Right lobe of liver (tissue), 6 donors: Measurements from ENCODE around the gene TC2N. TPM values are rescaled to one million over a fixed set of nuclear protein-coding genes. Genes with fewer than 3 reads are reported as not detected.

ENCODE experiments used
- ATAC-seq, 4 donors: fragments of 200-7000 bp; cut with Tn5 transposase; one replicate each; pipeline ENCODE4 v1.9.1; 2020; ENCODE audit warnings: mild to moderate bottlenecking in 4 of 4, moderate library complexity in 4 of 4
- DNase-seq, 3 donors: peaks; one replicate each; pipeline ENCODE4 v3.0.0-alpha.2; 2020
- H3K27ac ChIP-seq, 3 donors: fragments of 200-600 bp; one replicate each; pipeline ENCODE4 v1.8.0; 2022
- H3K27me3 ChIP-seq, 2 donors: fragments of 200-600 bp; one replicate each; pipeline ENCODE4 v1.8.0; 2022
- H3K36me3 ChIP-seq, 4 donors: fragments of 200-600 bp; sonication (generic) in 1 of 4; one replicate each; pipeline versions ENCODE4 v1.5.1 to v1.8.0; 2017 to 2022; ENCODE audit warnings: control low read depth in 1 of 4
- H3K4me1 ChIP-seq, 4 donors: fragments of 200-600 bp; sonication (generic) in 1 of 4; one replicate each; pipeline versions ENCODE4 v1.5.1 to v1.8.0; 2017 to 2022; ENCODE audit warnings: control low read depth in 1 of 4
- H3K4me3 ChIP-seq, 3 donors: fragments of 200-600 bp; one replicate each; pipeline ENCODE4 v1.8.0; 2022
- H3K9me3 ChIP-seq, 4 donors: fragments of 200-600 bp; sonication (generic) in 1 of 4; one replicate each; pipeline versions ENCODE4 v1.5.1 to v1.8.0; 2017 to 2022; ENCODE audit warnings: control low read depth in 1 of 4
- CTCF ChIP-seq, 4 donors: fragments of 200-600 bp in 3 of 4; fragments of 450-650 bp in 1 of 4; IDR thresholded peaks; one replicate each; pipeline versions ENCODE4 v1.5.1 to v1.8.0; 2016 to 2022; ENCODE audit warnings: antibody characterized with exemption in 4 of 4, mild to moderate bottlenecking in 2 of 4
- POLR2A ChIP-seq: fragments of 450-650 bp; IDR thresholded peaks from one replicate; pipeline ENCODE4 v1.6.1; 2017; ENCODE audit warnings: antibody characterized with exemption, mild to moderate bottlenecking
- WGBS: methylation state at CpG from one replicate; pipeline ENCODE4 v1.1.6; 2018; ENCODE audit warnings: low coverage, low lambda C conversion rate; ENCODE audit not compliant: insufficient coverage; ENCODE audit errors: missing lambda C conversion rate; 5-methylcytosine and 5-hydroxymethylcytosine counted together
- intact Hi-C, 2 donors: fragments of 100-400 bp; cut with DNase I; formaldehyde crosslinking; loops; one replicate each; pipeline versions ENCODE4 v1.11.2 to v1.14.1; 2022
- total RNA-seq, 6 experiments: library from RNA; depleted of rRNA in 2 of 6; stranded (reverse); fragments of >200 nt in 2 of 6; fragmentation: NEBNext Ultra II Directional in 3 of 6; extraction: Animal tissue kit (Norgen Biotek cat#: 25700) in 3 of 6; gene quantifications; one replicate each; pipeline versions ENCODE4 v1.1.0 to v1.2.4, GENCODE V29; 2016 to 2023
- donor health status: DM: no; HTN: yes; CAD: no.
- donor health status: DM: no; HTN: no; CAD: no.
- donor health status: DM: no; HTN: no; CAD: no.
- donor health status: DM: no; HTN: yes; CAD: no.
- donor health status: DM: no; HTN: yes; CAD: no.

Gene TC2N
- total RNA-seq, 6 experiments from 2014 or later = 1.0 to 6.5 (median 4.3) TPM

- Histone ChIP-seq H3K36me3 (no peaks in the 10 kb centered on the region), H3K9me3 (no peaks in the 10 kb centered on the region), H3K4me3 (peak overlapping the region; percentile 41 to 59 (median 53)), H3K27me3 (no peaks in the 10 kb centered on the region), H3K27ac (peak overlapping the region in 2 of 3 donors; percentile 20 to 30), H3K4me1 (no peaks in the 10 kb centered on the region)
- DNase-seq = no peak
- TF ChIP-seq CTCF (IDR thresholded peaks at IDR 0.05) (no peak), POLR2A (no peak)
- ATAC-seq = peak in 2 of 4 donors; percentile 10 to 23
- intact Hi-C loops = no loop called here
- WGBS = 16% methylated on average over 6 of the region's 19 CpGs
These were observed 32.0 kb downstream of the TC2N start for GRCh38 chr14:91835197-91835919.

- TF ChIP-seq POLR2A (no peak), CTCF (IDR thresholded peaks at IDR 0.05) (no peak)
- WGBS = 91% methylated on average over 2 of the region's 2 CpGs
- no peaks in the 10 kb centered on the region for H3K4me1 ChIP-seq
- H3K27me3 ChIP-seq = no peaks in the 10 kb centered on the region
- ATAC-seq = no peak
- intact Hi-C loops = no loop called here
- H3K36me3 ChIP-seq = no peaks in the 10 kb centered on the region
- no peaks in the 10 kb centered on the region for H3K9me3 ChIP-seq
- no peak for DNase-seq
- no peak overlapping the region for H3K4me3 ChIP-seq
- no peak overlapping the region for H3K27ac ChIP-seq
These were observed 32.8 kb downstream of the TC2N start for GRCh38 chr14:91834571-91834970.

GRCh38 chr14:91831337-91831736, 36.0 kb downstream of the TC2N start:
- intact Hi-C loops = no loop called here
- ATAC-seq (no peak), DNase-seq (no peak)
- Histone ChIP-seq H3K36me3 (no peaks in the 10 kb centered on the region), H3K27ac (no peak overlapping the region), H3K4me1 (no peaks in the 10 kb centered on the region), H3K27me3 (no peaks in the 10 kb centered on the region), H3K4me3 (no peak overlapping the region), H3K9me3 (no peaks in the 10 kb centered on the region)
- no peak for TF ChIP-seq POLR2A
- no peak for TF ChIP-seq CTCF (IDR thresholded peaks at IDR 0.05)
- WGBS = 18% methylated on average over 1 of the region's 1 CpG

- no peak for ATAC-seq
- Histone ChIP-seq H3K27me3 (no peaks in the 10 kb centered on the region), H3K4me3 (no peak overlapping the region), H3K36me3 (no peaks in the 10 kb centered on the region), H3K27ac (no peak overlapping the region), H3K9me3 (no peaks in the 10 kb centered on the region), H3K4me1 (no peaks in the 10 kb centered on the region)
- 44% methylated on average over 3 of the region's 3 CpGs for WGBS
- no peak for TF ChIP-seq CTCF (IDR thresholded peaks at IDR 0.05)
- TF ChIP-seq POLR2A = no peak
- intact Hi-C loops = no loop called here
- no peak for DNase-seq
These were observed 36.6 kb downstream of the TC2N start for GRCh38 chr14:91830777-91831176.
